ENCODE data around the gene ABCA1.
"Not testable (repeated sequence)": the region's sequence is repeated elsewhere in the genome, so short reads cannot be mapped to it uniquely, and the experiment has no call there.

ABCA1 gene

GRCh38 chr9:104860263-104860662 lies 67.7 kb downstream of the ABCA1 start:
- no peak overlapping the region for H3K27ac Mint-ChIP-seq
- no peak for ATAC-seq
- peaks cover 6% of the 10 kb centered on the region for H3K4me1 Mint-ChIP-seq
- H3K4me3 Mint-ChIP-seq = no peak overlapping the region
- peaks cover 3% of the 10 kb centered on the region for H3K36me3 Mint-ChIP-seq (ENCODE audit: low read depth)
- no peaks in the 10 kb centered on the region for H3K9me3 Mint-ChIP-seq
- no peaks in the 10 kb centered on the region for H3K27me3 Mint-ChIP-seq
- DNase-seq = no peak

- no peak overlapping the region for H3K27ac Mint-ChIP-seq
- peaks cover 3% of the 10 kb centered on the region for H3K36me3 Mint-ChIP-seq (ENCODE audit: low read depth)
- peaks cover 6% of the 10 kb centered on the region for H3K4me1 Mint-ChIP-seq
- H3K9me3 Mint-ChIP-seq = no peaks in the 10 kb centered on the region
- no peak for DNase-seq
- ATAC-seq = no peak
- no peaks in the 10 kb centered on the region for H3K27me3 Mint-ChIP-seq
- no peak overlapping the region for H3K4me3 Mint-ChIP-seq
Measured at GRCh38 chr9:104858846-104859245, 69.1 kb downstream of the ABCA1 start.

GRCh38 chr9:104858271-104858670 lies 69.7 kb downstream of the ABCA1 start:
- H3K9me3 Mint-ChIP-seq = no peaks in the 10 kb centered on the region
- H3K27ac Mint-ChIP-seq = no peak overlapping the region
- DNase-seq (no peak), ATAC-seq (no peak)
- H3K4me3 Mint-ChIP-seq = no peak overlapping the region
- H3K36me3 Mint-ChIP-seq (ENCODE audit: low read depth) = peaks cover 3% of the 10 kb centered on the region
- peaks cover 6% of the 10 kb centered on the region for H3K4me1 Mint-ChIP-seq
- no peaks in the 10 kb centered on the region for H3K27me3 Mint-ChIP-seq

- ATAC-seq = no peak
- Mint-ChIP-seq H3K4me1 (peaks cover 2% of the 10 kb centered on the region), H3K27me3 (no peaks in the 10 kb centered on the region), H3K9me3 (no peaks in the 10 kb centered on the region), H3K36me3 (ENCODE audit: low read depth) (peaks cover 3% of the 10 kb centered on the region), H3K27ac (no peak overlapping the region), H3K4me3 (no peak overlapping the region)
- no peak for DNase-seq
Measured at GRCh38 chr9:104856413-104856941, 71.5 kb downstream of the ABCA1 start.

GRCh38 chr9:104855807-104856206 lies 72.1 kb downstream of the ABCA1 start:
- H3K27me3 Mint-ChIP-seq = no peaks in the 10 kb centered on the region
- no peak overlapping the region for H3K27ac Mint-ChIP-seq
- peaks cover 3% of the 10 kb centered on the region for H3K36me3 Mint-ChIP-seq (ENCODE audit: low read depth)
- H3K4me1 Mint-ChIP-seq = peaks cover 2% of the 10 kb centered on the region
- no peak overlapping the region for H3K4me3 Mint-ChIP-seq
- no peaks in the 10 kb centered on the region for H3K9me3 Mint-ChIP-seq
- no peak for DNase-seq
- ATAC-seq = no peak

- H3K4me3 Mint-ChIP-seq; H3K36me3 Mint-ChIP-seq (ENCODE audit: low read depth); H3K4me1 Mint-ChIP-seq; H3K9me3 Mint-ChIP-seq; H3K27me3 Mint-ChIP-seq; DNase-seq; H3K27ac Mint-ChIP-seq; ATAC-seq: not testable (repeated sequence)
Measured at GRCh38 chr9:104855258-104855657, 72.7 kb downstream of the ABCA1 start.

- Mint-ChIP-seq H3K36me3 (ENCODE audit: low read depth) (peaks cover 3% of the 10 kb centered on the region), H3K9me3 (no peaks in the 10 kb centered on the region), H3K4me3 (no peak overlapping the region), H3K4me1 (no peaks in the 10 kb centered on the region), H3K27me3 (no peaks in the 10 kb centered on the region), H3K27ac (no peak overlapping the region)
- DNase-seq (no peak), ATAC-seq (no peak)
Measured at GRCh38 chr9:104854613-104855012, 73.3 kb downstream of the ABCA1 start.

- Mint-ChIP-seq H3K36me3 (ENCODE audit: low read depth) (peaks cover 3% of the 10 kb centered on the region), H3K4me1 (no peaks in the 10 kb centered on the region), H3K27me3 (no peaks in the 10 kb centered on the region), H3K27ac (no peak overlapping the region), H3K9me3 (no peaks in the 10 kb centered on the region), H3K4me3 (no peak overlapping the region)
- ATAC-seq (no peak), DNase-seq (no peak)
Measured at GRCh38 chr9:104853683-104854082, 74.3 kb downstream of the ABCA1 start.

GRCh38 chr9:104853159-104853558 lies 74.8 kb downstream of the ABCA1 start:
- H3K27me3 Mint-ChIP-seq = no peaks in the 10 kb centered on the region
- H3K27ac Mint-ChIP-seq = no peak overlapping the region
- H3K36me3 Mint-ChIP-seq (ENCODE audit: low read depth) = peaks cover 3% of the 10 kb centered on the region
- no peak overlapping the region for H3K4me3 Mint-ChIP-seq
- DNase-seq (no peak), ATAC-seq (no peak)
- H3K9me3 Mint-ChIP-seq = no peaks in the 10 kb centered on the region
- no peaks in the 10 kb centered on the region for H3K4me1 Mint-ChIP-seq

GRCh38 chr9:104851546-104851920 lies 76.4 kb downstream of the ABCA1 start:
- no peak for ATAC-seq
- H3K4me1 Mint-ChIP-seq = no peaks in the 10 kb centered on the region
- H3K27ac Mint-ChIP-seq = no peak overlapping the region
- no peaks in the 10 kb centered on the region for H3K27me3 Mint-ChIP-seq
- H3K9me3 Mint-ChIP-seq = no peaks in the 10 kb centered on the region
- H3K4me3 Mint-ChIP-seq = no peak overlapping the region
- H3K36me3 Mint-ChIP-seq (ENCODE audit: low read depth) = peaks cover 2% of the 10 kb centered on the region
- no peak for DNase-seq

- Mint-ChIP-seq H3K27me3 (no peaks in the 10 kb centered on the region), H3K27ac (no peak overlapping the region), H3K9me3 (no peaks in the 10 kb centered on the region), H3K4me3 (no peak overlapping the region), H3K36me3 (ENCODE audit: low read depth) (no peaks in the 10 kb centered on the region), H3K4me1 (no peaks in the 10 kb centered on the region)
- no peak for DNase-seq
- no peak for ATAC-seq
Measured at GRCh38 chr9:104850786-104851545, 77.0 kb downstream of the ABCA1 start.

- ATAC-seq = no peak
- Mint-ChIP-seq H3K4me3 (no peak overlapping the region), H3K27me3 (no peaks in the 10 kb centered on the region), H3K27ac (no peak overlapping the region), H3K4me1 (no peaks in the 10 kb centered on the region), H3K36me3 (ENCODE audit: low read depth) (no peaks in the 10 kb centered on the region), H3K9me3 (no peaks in the 10 kb centered on the region)
- no peak for DNase-seq
Measured at GRCh38 chr9:104849023-104849422, 78.9 kb downstream of the ABCA1 start.

- H3K36me3 Mint-ChIP-seq (ENCODE audit: low read depth) = no peaks in the 10 kb centered on the region
- ATAC-seq (no peak), DNase-seq (no peak)
- H3K9me3 Mint-ChIP-seq = no peaks in the 10 kb centered on the region
- H3K4me3 Mint-ChIP-seq = no peak overlapping the region
- no peaks in the 10 kb centered on the region for H3K27me3 Mint-ChIP-seq
- H3K27ac Mint-ChIP-seq = no peak overlapping the region
- H3K4me1 Mint-ChIP-seq = no peaks in the 10 kb centered on the region
Measured at GRCh38 chr9:104844710-104845109, 83.2 kb downstream of the ABCA1 start.

GRCh38 chr9:104843644-104844240 lies 84.2 kb downstream of the ABCA1 start:
- H3K27me3 Mint-ChIP-seq = no peaks in the 10 kb centered on the region
- H3K4me3 Mint-ChIP-seq = no peak overlapping the region
- H3K36me3 Mint-ChIP-seq (ENCODE audit: low read depth) = no peaks in the 10 kb centered on the region
- ATAC-seq = no peak
- H3K4me1 Mint-ChIP-seq = no peaks in the 10 kb centered on the region
- no peak overlapping the region for H3K27ac Mint-ChIP-seq
- DNase-seq = no peak
- H3K9me3 Mint-ChIP-seq = no peaks in the 10 kb centered on the region

- H3K27ac Mint-ChIP-seq = no peak overlapping the region
- H3K27me3 Mint-ChIP-seq = no peaks in the 10 kb centered on the region
- H3K4me1 Mint-ChIP-seq = no peaks in the 10 kb centered on the region
- H3K36me3 Mint-ChIP-seq (ENCODE audit: low read depth) = no peaks in the 10 kb centered on the region
- no peaks in the 10 kb centered on the region for H3K9me3 Mint-ChIP-seq
- no peak for ATAC-seq
- H3K4me3 Mint-ChIP-seq = no peak overlapping the region
- no peak for DNase-seq
Measured at GRCh38 chr9:104842698-104843097, 85.3 kb downstream of the ABCA1 start.

All from activated naive CD8-positive, alpha-beta T cell treated with anti-CD3 and anti-CD28 coated beads, Interleukin-2, amount 50 U/mL, for 24 hours (primary cell).